Endothelial cell (in vitro differentiated cells): ENCODE data around the gene ATP5MC2. TPM values are rescaled to one million over a fixed set of nuclear protein-coding genes. Genes with fewer than 3 reads are reported as not detected.

Experiments used
- DNase-seq: peaks from one replicate; pipeline ENCODE4 v3.0.0; 2021; ENCODE audit warnings: low spot score
- H3K27ac Mint-ChIP-seq: one replicate; pipeline ENCODE4 v1.8.0; 2021; ENCODE audit warnings: mixed read lengths, inconsistent platforms; ENCODE audit not compliant: unreplicated experiment
- H3K27me3 Mint-ChIP-seq: one replicate; pipeline ENCODE4 v1.8.0; 2021; ENCODE audit warnings: mild to moderate bottlenecking, moderate library complexity, mixed read lengths, inconsistent platforms; ENCODE audit not compliant: unreplicated experiment
- H3K36me3 Mint-ChIP-seq: one replicate; pipeline ENCODE4 v1.8.0; 2021; ENCODE audit warnings: mild to moderate bottlenecking, low read depth, mixed read lengths, inconsistent platforms; ENCODE audit not compliant: unreplicated experiment
- H3K4me1 Mint-ChIP-seq: one replicate; pipeline ENCODE4 v1.8.0; 2021; ENCODE audit warnings: mild to moderate bottlenecking, mixed read lengths, inconsistent platforms; ENCODE audit not compliant: unreplicated experiment
- H3K4me3 Mint-ChIP-seq: one replicate; pipeline ENCODE4 v1.8.0; 2021; ENCODE audit warnings: mild to moderate bottlenecking, mixed read lengths, inconsistent platforms; ENCODE audit not compliant: unreplicated experiment
- H3K9me3 Mint-ChIP-seq: one replicate; pipeline ENCODE4 v1.8.0; 2021; ENCODE audit warnings: mixed read lengths, inconsistent platforms; ENCODE audit not compliant: unreplicated experiment
- CTCF ChIP-seq: fragments of 200-600 bp; sonication (generic); IDR thresholded peaks from one replicate; pipeline ENCODE4 v1.5.0; 2021; ENCODE audit warnings: antibody characterized with exemption; ENCODE audit not compliant: unreplicated experiment
- total RNA-seq: library from RNA; stranded (reverse); fragmentation: NEBNext Ultra II Directional; extraction: Animal tissue kit (Norgen Biotek cat#: 25700); gene quantifications from one replicate; pipeline ENCODE4 v1.2.1, GENCODE V29; 2021; ENCODE audit not compliant: unreplicated experiment

The ATP5MC2 gene
- total RNA-seq, 1 donor from 2014 or later = 342 TPM

- TF ChIP-seq CTCF = no peak
- H3K4me3 Mint-ChIP-seq = peak overlapping the region; percentile 34
- no peak overlapping the region for H3K27ac Mint-ChIP-seq
- DNase-seq = no peak
- no peaks in the 10 kb centered on the region for H3K9me3 Mint-ChIP-seq
- peaks cover 61% of the 10 kb centered on the region for H3K36me3 Mint-ChIP-seq
- H3K27me3 Mint-ChIP-seq = peaks cover 9% of the 10 kb centered on the region
- H3K4me1 Mint-ChIP-seq = peaks cover 9% of the 10 kb centered on the region
Observed at GRCh38 chr12:53717319-53717718, 41.4 kb upstream of the ATP5MC2 start.

- peak overlapping the region; percentile 42 for H3K4me3 Mint-ChIP-seq
Observed at GRCh38 chr12:53714004-53714403, 38.1 kb upstream of the ATP5MC2 start.

GRCh38 chr12:53713516-53713915, 37.6 kb upstream of the ATP5MC2 start:
- TF ChIP-seq CTCF = no peak
- DNase-seq = no peak
- peak overlapping the region; percentile 42 for H3K4me3 Mint-ChIP-seq
- peaks cover 49% of the 10 kb centered on the region for H3K36me3 Mint-ChIP-seq
- no peak overlapping the region for H3K27ac Mint-ChIP-seq
- H3K4me1 Mint-ChIP-seq = peaks cover 7% of the 10 kb centered on the region
- H3K27me3 Mint-ChIP-seq = peaks cover 12% of the 10 kb centered on the region
- no peaks in the 10 kb centered on the region for H3K9me3 Mint-ChIP-seq

More at GRCh38 chr12:53714004-53714403, 38.1 kb upstream of the ATP5MC2 start:
- peaks cover 7% of the 10 kb centered on the region for H3K4me1 Mint-ChIP-seq
- peaks cover 49% of the 10 kb centered on the region for H3K36me3 Mint-ChIP-seq
- DNase-seq = no peak
- no peaks in the 10 kb centered on the region for H3K9me3 Mint-ChIP-seq
- H3K27ac Mint-ChIP-seq = no peak overlapping the region
- TF ChIP-seq CTCF = no peak
- peaks cover 12% of the 10 kb centered on the region for H3K27me3 Mint-ChIP-seq

GRCh38 chr12:53712059-53712643, 36.3 kb upstream of the ATP5MC2 start:
- TF ChIP-seq CTCF = no peak
- Mint-ChIP-seq H3K27me3 (peaks cover 12% of the 10 kb centered on the region), H3K9me3 (no peaks in the 10 kb centered on the region), H3K4me3 (no peak overlapping the region), H3K4me1 (peaks cover 7% of the 10 kb centered on the region), H3K36me3 (peaks cover 45% of the 10 kb centered on the region), H3K27ac (no peak overlapping the region)
- no peak for DNase-seq

- Mint-ChIP-seq H3K27ac (peak overlapping the region; percentile 62), H3K4me3 (peak overlapping the region; percentile 5), H3K9me3 (no peaks in the 10 kb centered on the region), H3K4me1 (no peaks in the 10 kb centered on the region), H3K27me3 (peaks cover 7% of the 10 kb centered on the region), H3K36me3 (peaks cover 33% of the 10 kb centered on the region)
- TF ChIP-seq CTCF = no peak
- no peak for DNase-seq
Observed at GRCh38 chr12:53710091-53710490, 34.2 kb upstream of the ATP5MC2 start.
